K562 (cell line): Measurements from ENCODE around the gene POLR2H. TPM values are rescaled to one million over a fixed set of nuclear protein-coding genes. Genes with fewer than 3 reads are reported as not detected.

Experiments
- ATAC-seq: fragments of 200-7000 bp; cut with Tn5 transposase; 3 replicates; pipeline ENCODE4 v1.9.1; 2020; ENCODE audit warnings: moderate library complexity
- BruUV-seq: library from RNA; stranded (reverse); fragments of 400-500 nt; replicated peaks from 2 replicates; lab custom pipeline; 2021; lab: Mats Ljungman, UMichigan
- CTCF ChIA-PET: fragments of 300-600 bp; formaldehyde crosslinking; extraction: SDS; loops from one replicate; lab custom pipeline; 2021; ENCODE audit warnings: low intra/inter-chr PET ratio; lab: Yijun Ruan, JAX
- POLR2A ChIA-PET: fragments of 300-600, 350-650 bp; sonication (Branson Sonifier 250); formaldehyde crosslinking; extraction: SDS; loops from one replicate; lab custom pipeline; 2021; ENCODE audit warnings: antibody characterized with exemption, inconsistent platforms; lab: Yijun Ruan, JAX
- DNase-seq, 4 experiments: peaks; one replicate each; pipeline versions ENCODE4 v3.0.0 to v3.0.0-alpha.2; 2011 to 2018; ENCODE audit warnings: low spot score in 3 of 4, mixed read lengths in 3 of 4; ENCODE audit errors: extremely low read depth in 1 of 4
- FAIRE-seq: peaks from 2 replicates; lab custom pipeline; 2011; peaks lifted over from hg19 to GRCh38; lab: Jason Lieb, UNC
- H2AFZ ChIP-seq: 2 replicates; pipeline ENCODE4 v1.6.0; 2011; ENCODE audit warnings: low read depth, low read length, control low read depth, inconsistent platforms
- H3K27ac ChIP-seq: fragments of 200-600 bp; 3 replicates; pipeline ENCODE4 v1.8.0; 2011; ENCODE audit warnings: low read depth, mild to moderate bottlenecking, control low read depth, inconsistent platforms, low read length, moderate library complexity, mixed read lengths; ENCODE audit errors: extremely low read depth
- H3K27me3 ChIP-seq, 2 experiments: fragments of 300-600 bp in 1 of 2; 2 replicates in 1 of 2; 3 replicates in 1 of 2; pipeline versions ENCODE4 v1.6.0 to v1.8.0; 2011; ENCODE audit warnings: inconsistent platforms in 2 of 2, low read length in 2 of 2, mild to moderate bottlenecking in 1 of 2, mixed read lengths in 1 of 2, moderate library complexity in 1 of 2; ENCODE audit not compliant: control insufficient read depth in 2 of 2, insufficient read depth in 2 of 2
- H3K36me3 ChIP-seq: fragments of 300-600 bp; 3 replicates; pipeline ENCODE4 v1.8.0; 2011; ENCODE audit warnings: mild to moderate bottlenecking, low read length, inconsistent platforms; ENCODE audit not compliant: control insufficient read depth, insufficient read depth
- H3K4me1 ChIP-seq, 2 experiments: fragments of 200-600 bp in 1 of 2; replicated peaks in 1 of 2; 2 replicates in 1 of 2; 3 replicates in 1 of 2; pipeline versions ENCODE4 v1.5.1 to v1.8.0; 2011; ENCODE audit warnings: inconsistent platforms in 2 of 2, low read length in 2 of 2, mild to moderate bottlenecking in 1 of 2, mixed read lengths in 1 of 2, moderate library complexity in 1 of 2; ENCODE audit not compliant: control insufficient read depth in 2 of 2, insufficient read depth in 2 of 2
- H3K4me2 ChIP-seq: 2 replicates; pipeline ENCODE4 v1.6.1; 2011; ENCODE audit warnings: low read length, control low read depth, inconsistent platforms, mixed read lengths; ENCODE audit not compliant: insufficient read depth
- H3K4me3 ChIP-seq: fragments of 200-600 bp; sonication (generic), shearing (Covaris generic); 2 replicates; pipeline ENCODE4 v1.5.1; 2016; ENCODE audit warnings: control low read depth, inconsistent platforms
- H3K79me2 ChIP-seq: fragments of 200-600 bp; 3 replicates; pipeline ENCODE4 v1.8.0; 2011; ENCODE audit warnings: low read length, inconsistent platforms; ENCODE audit not compliant: control insufficient read depth, insufficient read depth
- H3K9ac ChIP-seq, 2 experiments: 2 replicates each; pipeline versions ENCODE4 v1.6.0 to v1.6.1; 2011; ENCODE audit warnings: low read depth in 2 of 2, low read length in 2 of 2, control low read depth in 1 of 2, inconsistent platforms in 1 of 2, mild to moderate bottlenecking in 1 of 2, mixed read lengths in 1 of 2; ENCODE audit not compliant: insufficient read depth in 1 of 2
- H3K9me1 ChIP-seq: one replicate; pipeline ENCODE4 v1.6.0; 2011; ENCODE audit warnings: inconsistent platforms, mild to moderate bottlenecking, low read length, moderate library complexity; ENCODE audit not compliant: control insufficient read depth, insufficient read depth
- H3K9me3 ChIP-seq: replicated peaks from 2 replicates; pipeline ENCODE4 v1.5.1; 2011; ENCODE audit warnings: low read depth, low read length, inconsistent platforms; ENCODE audit not compliant: control insufficient read depth, insufficient read depth
- H4K20me1 ChIP-seq: replicated peaks from 2 replicates; pipeline ENCODE4 v1.6.1; 2011; ENCODE audit warnings: low read length, inconsistent platforms, mixed read lengths; ENCODE audit not compliant: control insufficient read depth, insufficient read depth
- MAZ ChIP-seq, 2 experiments: fragments of 450-650 bp in 1 of 2; sonication (generic) in 1 of 2; formaldehyde crosslinking; IDR thresholded peaks in 1 of 2; conservative IDR thresholded peaks in 1 of 2; 2 replicates each; pipeline versions ENCODE4 v1.4.0 to v1.5.0; 2020; ENCODE audit warnings: mild to moderate bottlenecking in 1 of 2, missing genetic modification reagents in 1 of 2
- WGBS: fragments of 100-300 bp; shearing (Covaris generic); methylation state at CpG from one replicate; pipeline ENCODE4 v1.1.6; 2016; ENCODE audit warnings: low coverage, mixed read lengths; ENCODE audit not compliant: insufficient coverage; ENCODE audit errors: missing lambda C conversion rate; 5-methylcytosine and 5-hydroxymethylcytosine counted together
- in situ Hi-C: fragments of 300-500 bp; cut with MboI; formaldehyde crosslinking; loops from 4 replicates; pipeline ENCODE4 v1.15.0; 2018; ENCODE audit warnings: inconsistent platforms, mixed read lengths
- intact Hi-C: fragments of 100-400 bp; cut with micrococcal nuclease; formaldehyde crosslinking; loops from 2 replicates; pipeline ENCODE4 v1.14.2; 2022
- polyA plus RNA-seq, 8 experiments: library from polyadenylated mRNA; depleted of rRNA in 4 of 8; stranded (reverse) in 5 of 8; unstranded in 3 of 8; fragments of >200 nt; fragmentation: Nextera tagmentation in 2 of 8; fragmentation: Illumina TruSeq in 1 of 8; extraction: Ambion mirVana in 2 of 8; extraction: Trizol in 1 of 8; gene quantifications; 2 replicates each; pipeline versions ENCODE4 v1.2.1 to v1.2.3, GENCODE V29; 2011 to 2014; ENCODE audit warnings: inconsistent platforms in 1 of 8, missing spikeins in 1 of 8
- total RNA-seq, 7 experiments: library from RNA; depleted of rRNA in 6 of 7; stranded (reverse); fragments of >200 nt in 6 of 7; fragmentation: Illumina TruSeq in 2 of 7; extraction: Trizol in 2 of 7; gene quantifications; 2 replicates each; pipeline versions ENCODE4 v1.2.1 to v1.2.3, GENCODE V29; 2011 to 2021; ENCODE audit warnings: low replicate concordance in 1 of 7
- TF ChIP-seq, protein P1 (sequence below): fragments of 450-650 bp; IDR thresholded peaks from 2 replicates; pipeline ENCODE4 v1.6.1; 2016; ENCODE audit warnings: mild to moderate bottlenecking
- TF ChIP-seq, protein P2 (sequence below), 2 experiments: fragments of 150-350 bp in 1 of 2; IDR thresholded peaks; 2 replicates each; pipeline ENCODE4 v1.6.1; 2012 to 2016; ENCODE audit warnings: low read depth in 2 of 2, low read length in 2 of 2, mild to moderate bottlenecking in 1 of 2, moderate library complexity in 1 of 2
- TF ChIP-seq, protein P3 (sequence below): sonication (generic); formaldehyde crosslinking; IDR thresholded peaks from 2 replicates; pipeline ENCODE4 v1.8.0; 2022; ENCODE audit warnings: mild to moderate bottlenecking, missing genetic modification reagents

The POLR2H gene
- total and polyA plus RNA-seq, 9 of the 15 experiments (the other 6 are each of a cell fraction or from before 2014, with no cell fraction given), result 128 to 512 (median 220) TPM

DNA sequence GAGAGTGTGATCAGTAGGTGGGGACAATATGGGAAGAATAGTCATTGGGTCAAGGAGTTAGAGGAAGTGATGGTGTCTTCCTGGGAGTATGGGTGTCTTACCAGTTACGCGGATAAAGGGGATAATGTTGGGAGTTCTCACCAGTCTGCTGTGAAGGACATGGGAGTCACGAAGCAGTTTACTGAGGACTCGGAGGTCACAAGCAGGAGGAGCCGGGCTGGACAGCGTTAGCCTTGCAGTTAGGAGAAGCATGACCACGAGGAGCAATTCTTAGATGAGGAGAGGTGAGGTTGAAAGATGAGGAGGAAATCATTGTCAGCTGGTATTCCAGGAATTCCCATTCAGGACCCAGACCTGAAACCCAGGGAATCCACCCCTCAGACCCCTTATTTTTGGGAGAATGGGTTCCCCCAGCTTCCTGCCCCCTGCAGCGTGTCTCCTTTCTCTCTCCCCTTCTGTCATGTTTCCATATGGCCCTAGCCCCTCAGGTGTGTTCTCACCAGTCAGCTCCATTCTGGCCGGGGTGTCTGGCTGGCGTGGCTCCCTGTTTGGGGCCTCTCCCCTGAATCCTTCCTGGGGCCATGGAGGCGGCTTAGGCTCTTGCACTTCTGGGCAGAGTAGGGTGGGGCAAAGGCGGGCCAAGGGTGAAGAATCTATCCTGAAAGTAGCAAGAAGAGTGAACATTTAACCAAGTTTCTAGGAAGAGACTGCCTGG, 14.4 kb downstream of the POLR2H start:
- DNase-seq (no peak), ATAC-seq (no peak), FAIRE-seq (no peak)
- TF ChIP-seq, protein P1, sequence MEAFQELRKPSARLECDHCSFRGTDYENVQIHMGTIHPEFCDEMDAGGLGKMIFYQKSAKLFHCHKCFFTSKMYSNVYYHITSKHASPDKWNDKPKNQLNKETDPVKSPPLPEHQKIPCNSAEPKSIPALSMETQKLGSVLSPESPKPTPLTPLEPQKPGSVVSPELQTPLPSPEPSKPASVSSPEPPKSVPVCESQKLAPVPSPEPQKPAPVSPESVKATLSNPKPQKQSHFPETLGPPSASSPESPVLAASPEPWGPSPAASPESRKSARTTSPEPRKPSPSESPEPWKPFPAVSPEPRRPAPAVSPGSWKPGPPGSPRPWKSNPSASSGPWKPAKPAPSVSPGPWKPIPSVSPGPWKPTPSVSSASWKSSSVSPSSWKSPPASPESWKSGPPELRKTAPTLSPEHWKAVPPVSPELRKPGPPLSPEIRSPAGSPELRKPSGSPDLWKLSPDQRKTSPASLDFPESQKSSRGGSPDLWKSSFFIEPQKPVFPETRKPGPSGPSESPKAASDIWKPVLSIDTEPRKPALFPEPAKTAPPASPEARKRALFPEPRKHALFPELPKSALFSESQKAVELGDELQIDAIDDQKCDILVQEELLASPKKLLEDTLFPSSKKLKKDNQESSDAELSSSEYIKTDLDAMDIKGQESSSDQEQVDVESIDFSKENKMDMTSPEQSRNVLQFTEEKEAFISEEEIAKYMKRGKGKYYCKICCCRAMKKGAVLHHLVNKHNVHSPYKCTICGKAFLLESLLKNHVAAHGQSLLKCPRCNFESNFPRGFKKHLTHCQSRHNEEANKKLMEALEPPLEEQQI, result no peak
- TF ChIP-seq, protein P2, sequence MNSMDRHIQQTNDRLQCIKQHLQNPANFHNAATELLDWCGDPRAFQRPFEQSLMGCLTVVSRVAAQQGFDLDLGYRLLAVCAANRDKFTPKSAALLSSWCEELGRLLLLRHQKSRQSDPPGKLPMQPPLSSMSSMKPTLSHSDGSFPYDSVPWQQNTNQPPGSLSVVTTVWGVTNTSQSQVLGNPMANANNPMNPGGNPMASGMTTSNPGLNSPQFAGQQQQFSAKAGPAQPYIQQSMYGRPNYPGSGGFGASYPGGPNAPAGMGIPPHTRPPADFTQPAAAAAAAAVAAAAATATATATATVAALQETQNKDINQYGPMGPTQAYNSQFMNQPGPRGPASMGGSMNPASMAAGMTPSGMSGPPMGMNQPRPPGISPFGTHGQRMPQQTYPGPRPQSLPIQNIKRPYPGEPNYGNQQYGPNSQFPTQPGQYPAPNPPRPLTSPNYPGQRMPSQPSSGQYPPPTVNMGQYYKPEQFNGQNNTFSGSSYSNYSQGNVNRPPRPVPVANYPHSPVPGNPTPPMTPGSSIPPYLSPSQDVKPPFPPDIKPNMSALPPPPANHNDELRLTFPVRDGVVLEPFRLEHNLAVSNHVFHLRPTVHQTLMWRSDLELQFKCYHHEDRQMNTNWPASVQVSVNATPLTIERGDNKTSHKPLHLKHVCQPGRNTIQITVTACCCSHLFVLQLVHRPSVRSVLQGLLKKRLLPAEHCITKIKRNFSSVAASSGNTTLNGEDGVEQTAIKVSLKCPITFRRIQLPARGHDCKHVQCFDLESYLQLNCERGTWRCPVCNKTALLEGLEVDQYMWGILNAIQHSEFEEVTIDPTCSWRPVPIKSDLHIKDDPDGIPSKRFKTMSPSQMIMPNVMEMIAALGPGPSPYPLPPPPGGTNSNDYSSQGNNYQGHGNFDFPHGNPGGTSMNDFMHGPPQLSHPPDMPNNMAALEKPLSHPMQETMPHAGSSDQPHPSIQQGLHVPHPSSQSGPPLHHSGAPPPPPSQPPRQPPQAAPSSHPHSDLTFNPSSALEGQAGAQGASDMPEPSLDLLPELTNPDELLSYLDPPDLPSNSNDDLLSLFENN (IDR thresholded peaks at IDR 0.05; ENCODE audit: low read depth in 2 of 2, low read length in 2 of 2), result no peak
- TF ChIP-seq MAZ (CRISPR knock-in tag; conservative IDR thresholded peaks at IDR 0.05 in 1 of 2, IDR thresholded peaks at IDR 0.05 in 1 of 2), result no peak
- TF ChIP-seq, protein P3, sequence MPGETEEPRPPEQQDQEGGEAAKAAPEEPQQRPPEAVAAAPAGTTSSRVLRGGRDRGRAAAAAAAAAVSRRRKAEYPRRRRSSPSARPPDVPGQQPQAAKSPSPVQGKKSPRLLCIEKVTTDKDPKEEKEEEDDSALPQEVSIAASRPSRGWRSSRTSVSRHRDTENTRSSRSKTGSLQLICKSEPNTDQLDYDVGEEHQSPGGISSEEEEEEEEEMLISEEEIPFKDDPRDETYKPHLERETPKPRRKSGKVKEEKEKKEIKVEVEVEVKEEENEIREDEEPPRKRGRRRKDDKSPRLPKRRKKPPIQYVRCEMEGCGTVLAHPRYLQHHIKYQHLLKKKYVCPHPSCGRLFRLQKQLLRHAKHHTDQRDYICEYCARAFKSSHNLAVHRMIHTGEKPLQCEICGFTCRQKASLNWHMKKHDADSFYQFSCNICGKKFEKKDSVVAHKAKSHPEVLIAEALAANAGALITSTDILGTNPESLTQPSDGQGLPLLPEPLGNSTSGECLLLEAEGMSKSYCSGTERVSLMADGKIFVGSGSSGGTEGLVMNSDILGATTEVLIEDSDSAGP (CRISPR knock-in tag), result no peak
- WGBS, result 38% methylated on average over 11 of the region's 12 CpGs
- H3K4me1 ChIP-seq, result peaks cover 5 to 25% of the 10 kb centered on the region in 2 experiments; a peak in 4 of 5 replicates
- H3K4me2 ChIP-seq, result no peak overlapping the region
- 0 out of 2 replicates have a peak, but pooled peaks cover 8% of the 10 kb centered on the region for H4K20me1 ChIP-seq
- ChIA-PET CTCF (no interaction called here), POLR2A (interaction anchor here (0.6 kb wide), 3 partner anchors 12 to 1498 kb away, joined by 3 read pairs; no protein-coding TSS in a partner anchor)
- intact Hi-C loops (loop anchor here (10.0 kb wide), 1 partner anchor 399 kb away; no protein-coding TSS in a partner anchor), in situ Hi-C loops (no loop called here)
- no peaks in the 10 kb centered on the region for H3K9me1 ChIP-seq
- H3K27ac ChIP-seq, result no peak overlapping the region
- no peaks in the 10 kb centered on the region for H3K36me3 ChIP-seq
- H3K9me3 ChIP-seq, result no peaks in the 10 kb centered on the region
- no peak overlapping the region for H3K9ac ChIP-seq
- no peaks in the 10 kb centered on the region for H3K79me2 ChIP-seq
- peaks cover 7 to 10% of the 10 kb centered on the region in 2 experiments for H3K27me3 ChIP-seq
- no peak overlapping the region for H2AFZ ChIP-seq
- BruUV-seq, result no TSS peak
- H3K4me3 ChIP-seq, result no peak overlapping the region
